CD4-positive, alpha-beta T cell treated with Interleukin-2 at 100 ng/mL for 4 hours (primary cell): ENCODE data around the gene PLG.
"Not testable (repeated sequence)": the region's sequence is repeated elsewhere in the genome, so short reads cannot be mapped to it uniquely, and the experiment has no call there.

ENCODE experiments used
- DNase-seq: peaks from one replicate; pipeline ENCODE4 v3.0.0-alpha.2; 2020; ENCODE audit warnings: low spot score

PLG gene

GRCh38 chr6:160704688-160705087 is 2.6 kb downstream of the PLG start:
- not testable (repeated sequence) for DNase-seq

- not testable (repeated sequence) for DNase-seq
Observed at GRCh38 chr6:160708993-160709392, 6.9 kb downstream of the PLG start.

- no peak for DNase-seq
Observed at GRCh38 chr6:160714731-160715316, 12.8 kb downstream of the PLG start.

DNA sequence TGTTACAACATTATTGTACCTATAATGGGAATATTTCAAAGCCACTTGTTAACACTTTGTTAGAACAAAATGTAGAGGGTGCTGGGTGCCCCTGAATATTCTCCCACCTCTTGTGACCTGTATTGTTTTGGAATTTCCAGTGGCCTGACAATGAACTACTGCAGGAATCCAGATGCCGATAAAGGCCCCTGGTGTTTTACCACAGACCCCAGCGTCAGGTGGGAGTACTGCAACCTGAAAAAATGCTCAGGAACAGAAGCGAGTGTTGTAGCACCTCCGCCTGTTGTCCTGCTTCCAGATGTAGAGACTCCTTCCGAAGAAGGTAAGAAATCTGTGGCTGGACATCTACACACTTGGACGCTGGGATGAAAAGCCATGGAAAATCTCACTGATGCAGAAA is 28.9 kb downstream of the PLG start:
- no peak for DNase-seq

DNA sequence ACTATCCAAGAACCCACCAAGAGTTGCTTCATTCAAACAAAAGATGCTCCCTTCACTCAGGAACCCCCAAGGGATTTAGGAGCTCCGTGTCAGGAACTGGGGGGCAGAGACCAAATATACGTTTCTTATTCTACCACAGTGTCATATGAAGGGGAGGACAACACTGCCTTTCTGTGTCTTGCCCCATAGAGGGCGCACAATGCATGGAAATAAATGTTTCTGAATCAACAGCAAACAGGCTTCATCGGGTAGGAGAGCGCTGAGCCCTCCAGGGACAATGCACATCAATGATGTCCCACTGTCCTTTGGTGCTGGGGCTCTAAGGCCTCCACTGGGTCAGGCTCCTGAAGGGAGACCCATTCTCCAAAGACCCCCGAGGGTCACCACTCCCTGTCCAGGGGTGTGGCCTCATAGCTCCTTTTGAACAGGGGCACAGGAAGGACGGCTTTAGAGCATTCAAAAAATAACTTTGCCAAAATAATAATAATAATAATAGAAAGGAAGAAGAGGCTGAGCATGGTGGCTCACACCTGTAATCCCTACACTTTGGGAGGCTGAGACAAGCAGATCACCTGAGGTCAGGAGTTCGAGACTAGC is 31.1 kb downstream of the PLG start:
- DNase-seq: peak; percentile 48

- no peak for DNase-seq
Observed at GRCh38 chr6:160734627-160735026, 32.6 kb downstream of the PLG start.

DNA sequence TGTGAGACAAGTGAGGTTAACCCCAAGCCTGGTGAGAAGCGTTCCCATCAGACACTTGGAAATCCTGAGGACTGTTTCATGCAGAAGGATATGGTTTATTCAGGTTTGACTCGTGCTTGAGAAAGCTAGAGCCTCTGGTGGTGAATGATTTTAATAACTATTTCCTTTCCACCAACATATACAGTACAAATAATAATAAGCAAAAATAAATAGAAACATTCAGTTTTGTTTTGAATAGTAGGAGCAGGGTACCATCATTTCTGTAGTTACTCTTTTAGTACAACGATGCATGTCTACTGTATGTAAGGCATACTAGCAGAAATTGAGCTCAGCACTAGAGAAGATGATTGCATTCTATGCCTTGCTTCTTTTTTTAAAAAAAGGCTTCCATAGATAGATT is 33.5 kb downstream of the PLG start:
- no peak for DNase-seq

DNA sequence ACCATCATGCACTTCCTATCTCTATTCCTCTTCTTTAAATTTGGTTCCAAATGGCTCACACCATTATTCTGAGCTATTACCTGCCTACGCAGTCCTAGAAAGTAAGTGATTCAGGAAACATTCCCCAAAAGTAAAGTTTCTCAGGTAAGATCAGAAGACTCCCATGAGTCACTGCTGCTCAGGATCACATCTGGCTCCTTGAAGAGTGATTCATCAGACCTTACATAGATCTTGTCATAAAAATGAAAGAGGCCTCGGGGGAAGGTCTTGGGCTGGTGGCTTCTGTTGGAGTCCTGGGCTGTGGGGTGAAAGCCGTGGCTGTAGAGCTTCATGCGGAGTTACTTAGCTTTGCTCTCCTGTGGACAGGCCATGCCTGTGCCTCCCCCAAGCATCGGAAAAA is 35.9 kb downstream of the PLG start:
- DNase-seq: no peak

GRCh38 chr6:160739955-160740354 is 37.9 kb downstream of the PLG start:
- no peak for DNase-seq

DNA sequence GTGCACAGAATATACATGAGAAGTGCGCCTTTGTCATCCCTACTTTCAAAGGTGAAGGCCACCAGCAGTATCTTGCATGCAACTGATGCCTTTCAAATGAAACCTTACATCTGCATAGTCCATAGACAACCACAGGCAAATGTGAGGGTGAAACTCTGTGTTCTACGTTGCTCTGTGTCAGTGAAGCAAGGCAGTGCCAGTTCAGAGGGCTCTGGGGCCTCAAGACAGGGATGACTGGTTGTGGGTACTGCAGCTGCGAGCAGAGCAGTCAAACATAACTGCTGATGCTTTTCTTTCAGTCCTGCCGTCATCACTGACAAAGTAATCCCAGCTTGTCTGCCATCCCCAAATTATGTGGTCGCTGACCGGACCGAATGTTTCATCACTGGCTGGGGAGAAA is 39.0 kb downstream of the PLG start:
- not testable (repeated sequence) for DNase-seq

DNA sequence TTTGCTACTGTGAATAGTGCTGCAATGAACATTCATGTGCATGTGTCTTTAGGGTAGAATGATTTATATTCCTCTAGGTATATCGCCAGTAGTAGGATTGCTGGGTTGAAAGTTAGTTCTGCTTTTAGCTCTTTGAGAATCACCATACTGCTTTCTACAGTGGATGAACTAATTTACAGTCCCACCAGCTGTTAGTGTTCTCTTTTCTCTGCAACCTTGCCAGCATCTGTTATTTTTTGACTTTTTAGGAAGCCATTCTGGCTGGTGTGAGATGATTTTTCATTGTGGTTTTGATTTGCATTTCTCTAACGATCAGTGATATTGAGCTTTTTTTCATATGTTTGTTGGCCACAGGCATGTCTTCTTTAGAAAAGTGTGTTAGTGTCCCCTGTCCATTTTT is 40.0 kb downstream of the PLG start:
- DNase-seq: no peak

DNA sequence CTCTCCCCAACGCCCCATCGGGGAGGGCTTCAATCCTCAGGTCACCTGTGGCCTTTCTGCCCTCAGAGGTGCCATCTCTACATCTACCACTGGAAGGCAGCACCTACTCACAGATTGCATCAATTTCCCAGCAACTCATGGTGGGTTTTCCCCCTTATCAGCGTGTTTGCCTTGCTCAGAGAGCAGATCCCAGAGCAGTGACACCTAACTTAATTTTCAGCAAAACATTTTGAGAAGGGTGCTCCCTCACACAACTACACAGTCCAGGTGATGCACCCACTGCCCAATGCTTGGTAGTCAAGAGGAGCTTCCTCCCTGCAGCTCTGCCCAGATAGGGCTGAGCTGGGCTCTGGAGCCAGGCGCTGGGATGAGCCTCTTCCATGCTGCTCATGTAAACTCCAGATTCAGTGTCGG is 48.2 kb downstream of the PLG start:
- DNase-seq: no peak

DNA sequence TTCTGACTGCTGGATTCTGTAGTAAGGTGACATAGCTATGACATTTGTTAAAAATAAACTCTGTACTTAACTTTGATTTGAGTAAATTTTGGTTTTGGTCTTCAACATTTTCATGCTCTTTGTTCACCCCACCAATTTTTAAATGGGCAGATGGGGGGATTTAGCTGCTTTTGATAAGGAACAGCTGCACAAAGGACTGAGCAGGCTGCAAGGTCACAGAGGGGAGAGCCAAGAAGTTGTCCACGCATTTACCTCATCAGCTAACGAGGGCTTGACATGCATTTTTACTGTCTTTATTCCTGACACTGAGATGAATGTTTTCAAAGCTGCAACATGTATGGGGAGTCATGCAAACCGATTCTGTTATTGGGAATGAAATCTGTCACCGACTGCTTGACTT is 51.2 kb downstream of the PLG start:
- not testable (repeated sequence) for DNase-seq

DNA sequence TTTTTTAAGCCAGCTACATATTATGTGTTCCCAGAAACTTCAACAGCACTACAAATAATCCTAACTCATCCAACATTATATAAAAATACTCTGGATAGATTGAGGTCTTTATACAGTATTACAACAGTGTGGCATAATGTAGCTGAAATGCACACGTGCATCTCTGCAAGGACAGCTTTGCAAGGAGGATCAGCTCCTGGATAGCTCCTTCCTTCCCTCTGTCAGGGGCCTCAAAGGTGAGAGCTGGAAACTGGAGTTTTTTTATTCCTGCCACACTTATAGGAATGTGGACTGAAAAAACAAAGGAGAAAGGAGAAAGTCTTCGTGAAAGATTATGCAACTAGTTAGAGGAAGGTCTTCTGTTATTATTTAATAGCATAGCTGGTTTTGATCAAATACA is 53.1 kb downstream of the PLG start:
- DNase-seq: no peak

DNA sequence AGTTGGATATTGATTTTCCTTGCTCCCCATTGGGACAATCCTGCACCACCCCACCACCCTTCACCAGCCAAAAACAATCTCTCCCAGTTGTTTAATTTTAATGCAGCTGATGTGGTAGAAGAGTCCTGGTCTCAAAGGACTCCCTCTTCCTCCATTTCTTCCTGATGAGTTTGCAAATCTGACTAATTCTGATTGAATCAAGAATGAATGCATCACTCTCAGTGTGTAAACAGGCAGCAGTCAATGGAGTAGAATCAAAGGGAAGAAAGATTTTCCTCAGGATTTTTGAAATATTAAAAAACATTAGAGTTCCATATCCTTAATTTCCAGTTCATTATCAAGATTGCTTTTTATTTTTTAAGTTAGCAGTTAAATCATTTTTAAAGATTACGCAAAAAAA is 54.0 kb downstream of the PLG start:
- no peak for DNase-seq

GRCh38 chr6:160756871-160757270 is 54.8 kb downstream of the PLG start:
- no peak for DNase-seq

DNA sequence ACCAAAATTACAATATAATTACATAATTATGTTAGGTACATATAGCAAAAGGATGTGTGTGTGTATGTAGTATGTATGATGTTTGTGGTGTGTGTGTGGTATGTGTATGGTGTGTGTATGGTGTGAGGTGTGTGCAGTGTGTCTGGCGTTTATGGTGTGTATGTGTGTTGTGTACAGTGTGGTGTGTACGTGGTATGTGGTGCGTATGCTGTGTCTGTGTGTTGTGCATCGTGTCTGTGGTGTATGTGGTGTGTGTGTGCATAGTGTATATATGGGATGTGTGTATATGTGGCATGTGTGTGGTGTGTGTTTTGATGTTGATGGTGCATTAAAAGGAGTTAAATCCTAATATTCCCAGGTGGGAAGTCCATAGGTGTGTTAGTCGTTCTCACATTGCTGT is 62.8 kb downstream of the PLG start:
- no peak for DNase-seq

GRCh38 chr6:160765412-160765811 is 63.4 kb downstream of the PLG start:
- DNase-seq: no peak

DNA sequence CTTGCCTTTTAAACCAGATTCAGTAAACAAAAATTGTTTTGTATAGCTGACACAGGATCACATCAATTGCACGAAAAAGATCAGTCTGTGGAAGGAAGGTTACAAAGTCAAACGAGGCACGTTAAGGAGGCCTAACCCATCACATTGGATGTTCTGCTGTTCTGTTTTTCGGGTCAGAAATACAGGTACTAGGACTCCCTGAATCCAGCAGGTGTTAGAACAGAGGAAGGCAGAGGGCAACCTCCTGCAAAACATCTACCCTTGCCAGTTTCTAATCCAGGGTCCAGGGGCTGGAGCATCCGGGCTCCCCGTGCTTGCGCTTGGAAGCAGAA is 64.6 kb downstream of the PLG start:
- DNase-seq: no peak

DNA sequence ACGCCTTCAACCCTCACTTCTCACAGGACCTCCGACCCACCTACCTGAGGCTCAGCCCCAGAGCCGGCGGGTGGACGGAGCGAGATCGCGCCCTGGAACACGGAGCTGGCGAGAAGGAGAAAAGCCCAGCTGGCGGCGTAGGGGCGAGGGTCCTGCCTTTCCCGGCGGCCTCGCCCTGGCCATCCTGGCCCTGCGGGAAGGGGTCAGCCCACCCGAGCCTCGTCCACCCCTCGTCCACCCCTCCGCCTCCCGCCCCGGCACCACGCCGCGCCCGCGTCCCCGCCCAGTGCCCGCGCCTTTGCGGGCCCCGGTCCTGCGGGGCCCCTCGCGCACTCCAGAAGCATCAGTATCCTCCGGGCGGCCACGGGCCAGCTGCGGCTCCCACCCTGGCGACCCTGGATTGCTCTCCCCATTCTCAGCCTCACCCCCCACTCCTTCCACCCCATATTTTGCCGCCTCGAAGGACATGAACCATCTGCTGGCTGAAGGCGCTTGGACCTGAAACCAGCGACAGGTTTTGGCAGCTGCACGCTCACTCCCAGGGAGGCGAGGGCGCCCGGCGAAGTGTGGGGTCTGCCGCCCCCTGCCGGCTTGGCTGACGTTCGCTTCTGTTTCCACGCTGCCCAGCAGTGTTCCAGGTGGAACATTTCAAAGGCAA is 65.1 kb downstream of the PLG start:
- DNase-seq: peak; percentile 37

DNA sequence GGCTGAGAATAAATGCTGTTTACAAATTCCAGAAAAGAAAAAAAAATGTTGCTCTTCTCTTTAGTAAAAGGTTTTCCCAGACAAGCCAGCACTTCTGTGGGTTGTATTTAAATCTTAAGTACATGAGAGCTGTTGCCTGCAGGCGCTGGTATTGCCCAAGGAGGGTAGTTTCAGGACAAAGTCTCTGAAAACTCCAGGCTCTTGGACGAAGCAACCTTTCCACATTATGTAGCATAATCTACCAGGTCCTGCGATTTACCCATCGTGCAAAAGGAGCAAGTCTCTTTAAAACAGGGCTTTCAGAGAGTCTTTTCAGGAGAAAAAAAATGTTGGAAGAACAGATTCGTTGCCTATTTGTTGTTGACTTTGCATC is 65.6 kb downstream of the PLG start:
- no peak for DNase-seq

DNA sequence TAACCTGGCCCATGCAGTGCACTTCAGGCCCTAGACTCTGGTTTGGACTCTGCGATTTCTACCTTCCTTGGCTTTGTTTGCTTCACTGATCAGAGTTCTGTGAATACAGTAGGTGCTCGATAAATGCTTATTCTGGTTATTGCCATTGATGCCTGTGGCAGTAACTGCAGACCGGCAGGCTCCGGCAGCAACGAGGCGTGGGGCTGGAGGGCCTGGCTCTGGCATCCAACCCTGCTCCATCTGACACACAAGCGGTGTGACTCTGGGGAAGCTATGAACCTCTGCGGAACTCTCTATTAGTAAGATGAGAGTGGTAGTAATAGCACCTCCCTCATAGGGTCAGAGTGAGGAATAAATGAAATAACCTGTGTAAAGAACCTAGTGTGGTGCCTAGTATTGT is 66.1 kb downstream of the PLG start:
- DNase-seq: no peak

DNA sequence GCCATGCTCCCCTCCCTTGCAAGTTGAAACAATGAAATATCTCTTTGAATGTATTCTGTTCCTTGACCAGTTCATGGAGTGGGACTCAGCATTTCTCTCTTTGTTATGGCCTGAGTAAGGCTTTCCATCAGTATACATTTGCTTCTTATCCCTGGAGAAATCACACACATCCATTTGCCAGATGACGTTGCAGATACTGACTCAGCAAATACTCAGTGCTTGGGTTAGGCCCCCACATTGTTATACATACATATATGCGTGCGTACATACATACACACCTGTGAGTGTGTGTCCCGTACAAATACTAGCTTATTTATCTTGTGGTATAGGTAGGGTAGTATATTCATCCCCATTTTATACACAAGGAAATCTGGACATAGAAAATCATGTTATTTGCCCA is 72.4 kb downstream of the PLG start:
- DNase-seq: no peak
